ENCODE data around the gene GLG1.
"Not testable (repeated sequence)": the region's sequence is repeated elsewhere in the genome, so short reads cannot be mapped to it uniquely, and the experiment has no call there.

The GLG1 gene

GRCh38 chr16:74542911-74543578 lies 63.9 kb downstream of the GLG1 start:
- DNase-seq (ENCODE audit: insufficient read length, low spot score): not testable (repeated sequence)

GRCh38 chr16:74540663-74541062 lies 66.3 kb downstream of the GLG1 start:
- not testable (repeated sequence) for FAIRE-seq

More at GRCh38 chr16:74542911-74543578, 63.9 kb downstream of the GLG1 start:
- FAIRE-seq: peak; percentile 66

GRCh38 chr16:74538801-74539200 lies 68.1 kb downstream of the GLG1 start:
- peak; percentile 40 for FAIRE-seq

More at GRCh38 chr16:74540663-74541062, 66.3 kb downstream of the GLG1 start:
- DNase-seq (ENCODE audit: insufficient read length, low spot score): not testable (repeated sequence)

DNA sequence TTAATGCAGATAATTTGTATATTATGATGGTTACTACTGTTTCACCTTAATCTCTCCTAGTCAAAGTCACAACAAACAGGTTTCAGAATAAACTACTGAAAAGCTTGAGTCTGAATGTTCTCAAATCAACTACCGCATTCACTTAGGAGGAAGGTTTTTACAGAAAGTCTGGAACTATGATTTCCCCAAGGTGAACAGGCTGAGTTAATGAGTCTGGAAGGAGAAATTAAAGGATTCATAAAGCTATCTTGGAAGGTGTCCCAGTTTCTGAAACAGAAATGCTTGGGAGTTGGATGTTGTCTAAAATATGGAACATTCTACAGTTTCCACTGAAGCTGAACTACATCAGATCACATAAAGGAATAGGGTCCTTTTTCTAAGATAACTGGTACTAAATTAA lies 69.2 kb downstream of the GLG1 start:
- DNase-seq (ENCODE audit: insufficient read length, low spot score); FAIRE-seq: not testable (repeated sequence)

More at GRCh38 chr16:74538801-74539200, 68.1 kb downstream of the GLG1 start:
- DNase-seq (ENCODE audit: insufficient read length, low spot score): not testable (repeated sequence)

DNA sequence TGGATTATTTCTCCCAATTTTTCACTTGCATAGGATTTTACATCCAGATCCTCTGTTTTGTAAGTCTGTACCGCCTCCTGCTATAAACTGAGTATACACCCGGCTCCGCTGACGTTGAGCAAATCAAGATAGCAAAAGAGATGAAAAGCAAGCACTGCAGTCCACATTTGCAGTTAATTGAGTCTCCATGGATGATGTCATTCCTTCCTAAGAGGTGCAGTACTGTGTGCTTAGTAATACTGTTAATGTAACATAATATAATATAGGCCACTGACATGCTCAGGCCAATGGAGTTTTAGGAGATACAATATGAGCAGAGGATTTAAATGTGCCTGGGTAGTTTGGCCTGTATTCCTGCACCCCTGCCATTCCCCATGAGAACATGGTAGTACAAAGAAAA lies 72.3 kb downstream of the GLG1 start:
- not testable (repeated sequence) for DNase-seq (ENCODE audit: insufficient read length, low spot score); FAIRE-seq

DNA sequence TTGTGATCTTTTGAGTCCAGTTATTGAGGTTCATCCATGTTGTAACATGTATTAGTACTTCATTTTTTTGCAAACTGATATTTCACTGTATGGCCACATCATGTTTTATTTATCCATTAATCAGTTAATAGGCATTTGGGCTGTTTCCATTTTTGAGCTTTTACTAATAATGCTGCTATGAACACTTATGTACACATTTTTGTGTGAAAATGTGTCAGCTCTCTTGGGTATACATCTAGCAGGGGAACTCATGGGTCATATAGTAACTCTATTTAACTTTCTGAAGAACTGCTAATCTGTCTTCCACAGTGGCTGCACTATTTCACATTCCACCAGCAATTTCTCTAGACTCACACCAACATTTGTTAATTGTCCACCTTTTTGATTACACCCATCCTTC lies 82.0 kb downstream of the GLG1 start:
- no peak for DNase-seq (ENCODE audit: insufficient read length, low spot score)
- FAIRE-seq: no peak

DNA sequence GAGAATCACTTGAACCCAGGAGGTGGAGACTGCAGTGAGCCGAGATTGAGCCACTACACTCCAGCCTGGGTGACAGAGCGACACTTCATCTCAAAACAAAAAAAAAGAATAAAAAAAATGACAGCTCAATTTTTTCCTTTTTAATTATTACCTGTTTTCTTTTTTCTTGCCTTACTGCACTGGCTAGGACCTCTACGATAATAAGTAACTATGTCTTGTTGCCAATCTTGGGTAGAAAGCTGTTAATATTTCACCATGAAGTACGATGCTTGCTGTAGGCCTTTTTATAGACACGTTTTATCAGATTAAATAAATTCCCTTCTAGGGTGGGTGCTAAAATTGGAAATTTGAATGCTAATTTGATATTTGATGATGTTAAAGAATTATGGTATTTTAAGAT lies 82.8 kb downstream of the GLG1 start:
- no peak for FAIRE-seq
- no peak for DNase-seq (ENCODE audit: insufficient read length, low spot score)

DNA sequence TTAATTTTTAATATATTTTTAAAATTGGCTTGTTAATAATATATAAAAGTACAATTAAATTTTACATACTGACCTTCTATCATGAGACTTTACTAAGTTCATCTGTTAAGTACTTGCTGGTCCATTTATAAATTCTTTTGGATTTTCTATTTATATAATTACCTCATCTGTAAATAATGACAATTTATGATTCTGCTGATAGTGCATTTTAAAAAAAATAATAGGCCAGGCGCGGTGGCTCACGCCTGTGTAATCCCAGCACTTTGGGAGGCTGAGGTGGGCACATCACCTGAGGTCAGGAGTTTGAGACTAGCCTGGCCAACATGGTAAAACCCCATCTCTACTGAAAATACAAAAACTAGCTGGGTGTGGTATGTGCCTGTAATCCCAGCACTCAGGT lies 83.2 kb downstream of the GLG1 start:
- DNase-seq (ENCODE audit: insufficient read length, low spot score); FAIRE-seq: not testable (repeated sequence)

DNA sequence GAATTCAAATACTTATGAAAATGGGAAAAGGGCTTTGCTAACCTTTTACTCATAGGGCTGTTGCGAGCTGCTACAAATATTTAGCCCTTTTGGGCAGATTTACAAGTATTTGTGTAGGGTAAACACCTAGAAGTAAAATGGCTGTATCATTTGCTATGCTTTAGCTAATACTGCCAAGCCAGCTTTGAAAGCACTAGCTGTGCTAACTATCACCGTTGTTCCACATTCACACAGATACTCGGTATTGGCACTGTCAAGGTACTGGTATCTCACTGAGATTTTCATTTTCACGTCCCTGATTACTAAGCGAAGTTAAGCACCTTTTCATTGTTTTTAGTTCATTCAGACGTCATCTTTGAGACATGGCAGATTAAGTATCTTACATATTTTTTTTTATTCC lies 84.8 kb downstream of the GLG1 start:
- FAIRE-seq (no peak), DNase-seq (ENCODE audit: insufficient read length, low spot score) (no peak)

DNA sequence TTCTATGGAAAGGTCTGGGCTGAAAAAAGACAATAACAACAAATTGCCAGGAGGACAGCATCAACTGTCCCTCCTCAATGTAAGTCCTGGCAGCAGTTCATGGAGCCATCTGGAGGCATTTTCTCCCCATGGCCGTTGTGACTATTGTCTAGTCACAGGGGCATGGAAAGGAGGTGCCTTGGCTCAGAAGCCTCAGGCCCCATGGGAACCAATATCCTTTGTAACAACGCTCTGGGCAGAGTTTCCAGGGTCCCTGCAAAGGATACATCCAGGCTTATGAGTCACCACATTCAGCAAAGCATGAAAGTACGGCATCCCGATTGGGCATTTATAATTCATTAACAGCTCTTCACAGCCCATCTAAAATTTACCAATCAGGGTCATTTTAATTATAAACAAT lies 85.2 kb downstream of the GLG1 start:
- FAIRE-seq (no peak), DNase-seq (ENCODE audit: insufficient read length, low spot score) (peak; percentile 25)

- DNase-seq (ENCODE audit: insufficient read length, low spot score); FAIRE-seq: not testable (repeated sequence)
These were observed 88.0 kb downstream of the GLG1 start for GRCh38 chr16:74518934-74519333.

GRCh38 chr16:74511961-74512360 lies 95.0 kb downstream of the GLG1 start:
- DNase-seq (ENCODE audit: insufficient read length, low spot score) (no peak), FAIRE-seq (no peak)

DNA sequence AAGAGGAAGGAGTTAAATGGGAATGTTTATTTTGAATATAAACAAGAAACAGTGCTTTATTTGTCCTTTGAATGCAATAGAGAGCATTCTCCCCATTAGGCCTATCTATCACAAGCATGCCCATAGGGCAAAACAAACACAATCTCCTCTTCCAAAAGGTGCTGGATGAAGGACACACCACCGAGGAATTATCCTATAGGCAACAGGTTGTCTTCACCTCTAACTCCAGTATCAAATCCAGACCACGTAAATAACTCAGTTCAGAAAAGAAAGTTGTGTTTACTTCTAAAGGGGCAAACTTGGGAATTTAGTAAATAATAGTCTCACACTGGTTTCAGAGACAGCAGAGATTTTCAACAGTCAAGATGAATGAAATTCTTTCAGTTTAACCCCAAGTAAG lies 101.9 kb downstream of the GLG1 start:
- no peak for FAIRE-seq

GRCh38 chr16:74503412-74503811 lies 103.5 kb downstream of the GLG1 start:
- FAIRE-seq (no peak), DNase-seq (ENCODE audit: insufficient read length, low spot score) (no peak)

More for the DNA sequence above, 101.9 kb downstream of the GLG1 start:
- no peak for DNase-seq (ENCODE audit: insufficient read length, low spot score)

GRCh38 chr16:74501484-74502478 lies 105.1 kb downstream of the GLG1 start:
- DNase-seq (ENCODE audit: insufficient read length, low spot score): no peak
- no peak for FAIRE-seq

GRCh38 chr16:74500907-74501306 lies 106.0 kb downstream of the GLG1 start:
- no peak for FAIRE-seq
- no peak for DNase-seq (ENCODE audit: insufficient read length, low spot score)

DNA sequence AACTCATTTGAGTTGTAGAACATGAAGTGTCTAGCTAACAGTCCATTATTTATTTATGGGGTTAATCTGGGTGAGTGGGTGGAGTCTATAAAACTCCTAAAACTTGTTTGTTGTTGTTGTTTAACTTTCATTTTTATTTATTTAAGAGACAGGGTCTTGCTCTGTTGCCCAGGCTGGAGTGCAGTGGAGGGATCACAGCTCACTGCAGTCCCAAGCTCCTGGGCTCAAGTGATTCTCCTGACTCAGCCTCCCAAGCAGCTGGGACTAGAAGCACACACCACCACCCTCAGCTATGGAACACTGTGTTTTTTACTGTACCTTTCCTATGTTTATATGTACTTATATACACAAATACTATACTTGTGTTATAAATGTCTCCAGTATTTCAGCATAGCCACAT lies 107.8 kb downstream of the GLG1 start:
- FAIRE-seq: no peak

GRCh38 chr16:74497761-74498160 lies 109.2 kb downstream of the GLG1 start:
- DNase-seq (ENCODE audit: insufficient read length, low spot score): no peak
- FAIRE-seq: no peak

More for the DNA sequence above, 107.8 kb downstream of the GLG1 start:
- no peak for DNase-seq (ENCODE audit: insufficient read length, low spot score)

GRCh38 chr16:74496054-74496453 lies 110.9 kb downstream of the GLG1 start:
- DNase-seq (ENCODE audit: insufficient read length, low spot score): no peak
- no peak for FAIRE-seq

- no peak for DNase-seq (ENCODE audit: insufficient read length, low spot score)
- peak; percentile 55 for FAIRE-seq
These were observed 113.9 kb downstream of the GLG1 start for GRCh38 chr16:74492976-74493375.

All from HTR-8/SVneo (cell line).